Measurements from ENCODE around the gene TUBB2A.

The TUBB2A gene

GRCh38 chr6:3117912-3118352, 39.4 kb downstream of the TUBB2A start:
- DNase-seq, result peak; percentile 63 to 73

- DNase-seq, result no peak
Measured at GRCh38 chr6:3114377-3114776, 43.0 kb downstream of the TUBB2A start.

DNA sequence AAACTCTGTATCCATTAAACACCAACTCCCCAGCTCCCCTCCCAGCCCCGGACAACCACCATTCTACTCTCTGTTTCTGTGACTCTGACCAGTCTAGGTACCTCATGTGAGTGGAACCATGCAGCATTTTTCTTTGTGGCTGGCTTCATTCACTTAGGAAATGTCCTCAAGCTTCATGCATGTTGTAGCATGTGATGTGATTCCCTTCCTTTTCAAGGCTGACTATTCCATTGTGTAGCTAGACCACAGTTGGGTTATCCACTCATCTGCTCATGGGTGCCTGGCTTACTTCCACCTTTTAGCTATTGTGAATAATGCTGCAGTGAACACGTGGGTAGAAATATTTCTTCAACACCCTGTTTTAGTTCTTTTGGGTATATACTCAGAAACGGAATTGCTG, 47.6 kb downstream of the TUBB2A start:
- no peak for DNase-seq

DNA sequence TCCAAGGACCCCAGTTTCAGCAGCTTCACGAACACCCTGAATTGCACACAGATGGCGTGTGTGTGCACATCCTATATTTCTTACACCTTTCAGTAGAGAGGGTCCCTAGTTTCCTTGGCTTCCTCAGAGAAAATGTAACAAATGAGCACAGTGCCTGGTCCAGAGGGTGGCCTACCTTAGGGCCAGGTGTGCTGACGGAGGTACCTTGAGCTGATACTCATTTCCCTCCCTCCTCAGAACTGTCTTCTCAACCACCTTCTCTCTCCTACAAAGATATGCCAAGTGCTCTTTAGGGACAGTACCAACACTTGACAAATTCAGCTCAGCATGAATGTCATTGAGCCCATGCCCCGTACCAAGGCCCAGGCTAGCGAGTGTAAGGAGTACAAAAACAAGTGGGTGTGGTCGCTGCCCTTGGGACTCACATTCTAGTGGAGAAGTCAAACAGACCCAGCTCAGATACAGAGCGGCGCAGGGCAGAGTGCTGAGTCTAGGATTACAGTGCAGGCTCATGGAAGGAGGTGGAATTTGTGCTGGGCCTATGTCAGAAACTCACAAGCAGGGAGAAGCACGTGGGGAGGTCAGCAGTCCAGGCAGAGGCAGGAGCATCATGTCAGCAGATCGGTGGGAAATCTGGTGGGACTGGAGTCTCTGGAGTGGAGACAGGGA, 48.5 kb downstream of the TUBB2A start:
- no peak for DNase-seq

All from Kasumi-1 (cell line).